ENCODE data around the gene LDAH. TPM values are rescaled to one million over a fixed set of nuclear protein-coding genes. Genes with fewer than 3 reads are reported as not detected.

The LDAH gene
- polyA plus RNA-seq, 2 donors, result 4.4 to 5.1 TPM

- 37 to 38% methylated on average over 32 of the region's 32 CpGs for WGBS, 2 donors
- peak overlapping the region; percentile 62 to 83 for H3K27ac ChIP-seq (ENCODE audit: low read depth in 2 of 2, low read length in 1 of 2)
- H3K9me3 ChIP-seq (ENCODE audit: control insufficient read depth in 2 of 2, insufficient read depth in 1 of 2, low read depth in 1 of 2, low read length in 1 of 2), result no peaks in the 10 kb centered on the region
- peaks cover 3 to 23% of the 10 kb centered on the region in 2 donors for H3K36me3 ChIP-seq (ENCODE audit: control insufficient read depth in 2 of 2, insufficient read depth in 2 of 2, low read length in 1 of 2)
- H3K27me3 ChIP-seq (ENCODE audit: control insufficient read depth in 1 of 2, insufficient read depth in 2 of 2, low read length in 2 of 2), result no peaks in the 10 kb centered on the region
- peaks cover 0 to 18% of the 10 kb centered on the region in 2 donors for H3K4me1 ChIP-seq (ENCODE audit: control insufficient read depth in 2 of 2, insufficient read depth in 2 of 2, low read length in 1 of 2)
- no peak overlapping the region for H3K4me3 ChIP-seq (ENCODE audit: low read depth in 1 of 2, low read length in 2 of 2)
Measured at GRCh38 chr2:20635675-20636584, 187.0 kb downstream of the LDAH start.

- Histone ChIP-seq H3K4me1 (ENCODE audit: control insufficient read depth in 2 of 2, insufficient read depth in 2 of 2, low read length in 1 of 2) (peaks cover 0 to 18% of the 10 kb centered on the region in 2 donors), H3K27ac (ENCODE audit: low read depth in 2 of 2, low read length in 1 of 2) (peak overlapping the region; percentile 43 to 83), H3K4me3 (ENCODE audit: low read depth in 1 of 2, low read length in 2 of 2) (no peak overlapping the region), H3K36me3 (ENCODE audit: control insufficient read depth in 2 of 2, insufficient read depth in 2 of 2, low read length in 1 of 2) (peaks cover 6 to 15% of the 10 kb centered on the region in 2 donors), H3K27me3 (ENCODE audit: control insufficient read depth in 1 of 2, insufficient read depth in 2 of 2, low read length in 2 of 2) (no peaks in the 10 kb centered on the region), H3K9me3 (ENCODE audit: control insufficient read depth in 2 of 2, insufficient read depth in 1 of 2, low read depth in 1 of 2, low read length in 1 of 2) (no peaks in the 10 kb centered on the region)
- WGBS, 2 donors, result 72 to 73% methylated on average over 5 of the region's 5 CpGs
Measured at GRCh38 chr2:20635113-20635510, 187.8 kb downstream of the LDAH start.

DNA sequence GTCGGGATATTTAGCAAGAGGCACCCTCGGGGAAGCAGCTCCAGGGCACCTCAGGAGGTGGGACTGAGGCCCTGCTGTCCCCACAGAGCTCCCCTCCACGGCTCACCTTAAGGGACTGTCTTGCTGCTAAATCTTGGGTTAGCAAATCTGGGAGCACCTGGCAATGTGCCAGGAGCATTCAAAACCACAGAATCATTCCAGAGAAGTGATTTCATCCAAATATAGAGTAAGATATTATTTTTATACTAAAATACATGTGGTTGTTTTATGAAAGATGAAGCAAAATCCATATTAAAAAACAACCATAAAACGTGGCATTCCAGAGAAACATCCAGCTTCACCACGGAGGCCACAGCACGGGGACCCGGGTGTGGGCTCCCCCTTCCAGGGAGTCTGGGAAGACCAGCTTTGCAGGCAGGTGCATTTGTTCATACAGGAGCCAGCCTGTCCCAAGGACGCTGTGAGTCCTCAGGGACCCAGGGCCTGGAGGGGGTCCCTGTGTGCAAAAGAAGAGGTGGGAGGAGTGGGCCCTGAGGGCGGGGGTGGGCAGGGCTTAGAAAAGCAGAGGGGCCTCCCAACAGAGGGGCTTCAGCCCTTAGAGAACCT lies 188.3 kb downstream of the LDAH start:
- H3K27ac ChIP-seq (ENCODE audit: low read depth in 2 of 2, low read length in 1 of 2), result peak overlapping the region; percentile 61 to 80
- no peak overlapping the region for H3K4me3 ChIP-seq (ENCODE audit: low read depth in 1 of 2, low read length in 2 of 2)

More for the DNA sequence above, 188.3 kb downstream of the LDAH start:
- H3K4me1 ChIP-seq (ENCODE audit: control insufficient read depth in 2 of 2, insufficient read depth in 2 of 2, low read length in 1 of 2), result peaks cover 1 to 18% of the 10 kb centered on the region in 2 donors
- no peaks in the 10 kb centered on the region for H3K9me3 ChIP-seq (ENCODE audit: control insufficient read depth in 2 of 2, insufficient read depth in 1 of 2, low read depth in 1 of 2, low read length in 1 of 2)
- H3K27me3 ChIP-seq (ENCODE audit: control insufficient read depth in 1 of 2, insufficient read depth in 2 of 2, low read length in 2 of 2), result no peaks in the 10 kb centered on the region
- H3K36me3 ChIP-seq (ENCODE audit: control insufficient read depth in 2 of 2, insufficient read depth in 2 of 2, low read length in 1 of 2), result peaks cover 6 to 14% of the 10 kb centered on the region in 2 donors
- WGBS, 2 donors, result 58 to 62% methylated on average over 9 of the region's 9 CpGs

Other genes with a start within 250 kb of the LDAH start
- gene HS1BP3, start 172.0 kb downstream of the LDAH start, polyA plus RNA-seq, result 10 to 100 TPM; 12.2 to 13.4 TPM
- gene GDF7, start 156.0 kb downstream of the LDAH start, polyA plus RNA-seq, result under 1 TPM; 0.56 to 0.59 TPM
- gene APOB, start 221.0 kb upstream of the LDAH start, polyA plus RNA-seq, result under 1 TPM; 0.02 TPM

All from esophagus (tissue), 2 donors.